Measurements from ENCODE around the gene PKD1L1.

DNA sequence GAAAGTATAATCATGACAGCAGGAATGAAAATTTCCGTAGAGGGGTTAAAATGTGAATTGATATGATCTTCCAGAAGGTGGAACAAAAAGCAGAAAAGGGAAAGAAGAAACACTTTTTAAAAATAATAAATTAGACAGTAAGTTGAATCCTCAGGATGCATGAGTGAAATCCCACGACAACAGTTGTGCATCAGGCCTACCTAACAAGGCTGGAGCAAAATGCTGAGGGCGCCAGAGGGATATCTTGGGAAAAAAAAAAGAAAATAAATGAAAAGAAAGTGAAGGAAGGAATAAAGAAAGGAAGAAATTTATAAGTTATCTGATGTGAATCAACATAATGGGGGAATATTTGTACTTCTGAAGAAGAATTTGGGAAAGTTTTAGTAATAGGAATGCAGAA lies 44.2 kb upstream of the PKD1L1 start:
- TF ChIP-seq, protein P1, sequence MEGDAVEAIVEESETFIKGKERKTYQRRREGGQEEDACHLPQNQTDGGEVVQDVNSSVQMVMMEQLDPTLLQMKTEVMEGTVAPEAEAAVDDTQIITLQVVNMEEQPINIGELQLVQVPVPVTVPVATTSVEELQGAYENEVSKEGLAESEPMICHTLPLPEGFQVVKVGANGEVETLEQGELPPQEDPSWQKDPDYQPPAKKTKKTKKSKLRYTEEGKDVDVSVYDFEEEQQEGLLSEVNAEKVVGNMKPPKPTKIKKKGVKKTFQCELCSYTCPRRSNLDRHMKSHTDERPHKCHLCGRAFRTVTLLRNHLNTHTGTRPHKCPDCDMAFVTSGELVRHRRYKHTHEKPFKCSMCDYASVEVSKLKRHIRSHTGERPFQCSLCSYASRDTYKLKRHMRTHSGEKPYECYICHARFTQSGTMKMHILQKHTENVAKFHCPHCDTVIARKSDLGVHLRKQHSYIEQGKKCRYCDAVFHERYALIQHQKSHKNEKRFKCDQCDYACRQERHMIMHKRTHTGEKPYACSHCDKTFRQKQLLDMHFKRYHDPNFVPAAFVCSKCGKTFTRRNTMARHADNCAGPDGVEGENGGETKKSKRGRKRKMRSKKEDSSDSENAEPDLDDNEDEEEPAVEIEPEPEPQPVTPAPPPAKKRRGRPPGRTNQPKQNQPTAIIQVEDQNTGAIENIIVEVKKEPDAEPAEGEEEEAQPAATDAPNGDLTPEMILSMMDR (IDR thresholded peaks at IDR 0.05): no peak
- no peak for TF ChIP-seq POLR2A (IDR thresholded peaks at IDR 0.05)
